Measurements from ENCODE around the gene LY6G6F. TPM values are rescaled to one million over a fixed set of nuclear protein-coding genes. Genes with fewer than 3 reads are reported as not detected.

The LY6G6F gene
- total RNA-seq, 2 donors from 2014 or later: not detected

DNA sequence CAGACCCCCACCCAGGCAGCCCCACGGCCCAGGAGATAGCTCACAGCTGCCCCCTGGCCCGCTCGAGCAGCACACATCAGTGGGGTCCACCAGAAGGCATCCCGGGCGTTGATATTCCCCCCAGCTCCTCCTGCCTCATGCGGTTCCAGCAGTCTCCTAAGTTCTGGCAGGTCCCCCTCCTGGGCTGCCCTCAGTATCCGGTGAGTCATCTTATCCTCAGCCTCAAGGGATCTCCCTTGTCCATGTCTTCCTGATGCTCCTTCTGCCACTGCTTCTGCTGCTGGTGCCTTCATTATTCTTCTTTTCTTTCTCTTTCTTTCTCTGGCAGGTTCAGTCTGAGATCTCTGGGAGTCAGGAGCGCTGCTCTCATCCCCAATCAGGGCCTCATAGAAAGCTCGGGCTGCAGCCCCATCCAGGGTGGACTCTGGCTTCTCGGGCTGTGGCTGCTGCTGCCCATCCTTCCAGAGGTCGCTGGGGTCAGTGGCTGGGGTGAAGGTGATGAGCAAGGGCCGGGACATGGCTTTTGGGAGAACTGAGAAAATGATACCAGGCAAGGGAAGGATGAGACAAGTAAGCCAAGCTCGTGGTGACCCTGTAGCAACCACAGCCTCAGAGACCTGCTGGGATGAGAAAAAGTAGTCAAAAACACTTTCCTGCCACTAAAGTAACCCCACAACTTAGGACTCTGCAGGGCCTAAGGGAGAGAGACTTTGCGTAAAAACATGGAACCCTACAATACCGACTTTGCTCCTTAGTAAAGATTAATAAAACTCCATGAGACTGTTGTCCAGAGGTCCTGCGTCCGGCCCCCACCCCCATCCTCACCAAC, 42.5 kb upstream of the LY6G6F start:
- Mint-ChIP-seq H3K4me1 (peaks cover 37% of the 10 kb centered on the region), H3K27me3 (ENCODE audit: insufficient read depth) (no peaks in the 10 kb centered on the region), H3K27ac (peak overlapping the region; percentile 99), H3K4me3 (peak overlapping the region; percentile 97), H3K36me3 (ENCODE audit: low read depth) (peaks cover 50% of the 10 kb centered on the region), H3K9me3 (no peaks in the 10 kb centered on the region)
- TF ChIP-seq, protein P1, sequence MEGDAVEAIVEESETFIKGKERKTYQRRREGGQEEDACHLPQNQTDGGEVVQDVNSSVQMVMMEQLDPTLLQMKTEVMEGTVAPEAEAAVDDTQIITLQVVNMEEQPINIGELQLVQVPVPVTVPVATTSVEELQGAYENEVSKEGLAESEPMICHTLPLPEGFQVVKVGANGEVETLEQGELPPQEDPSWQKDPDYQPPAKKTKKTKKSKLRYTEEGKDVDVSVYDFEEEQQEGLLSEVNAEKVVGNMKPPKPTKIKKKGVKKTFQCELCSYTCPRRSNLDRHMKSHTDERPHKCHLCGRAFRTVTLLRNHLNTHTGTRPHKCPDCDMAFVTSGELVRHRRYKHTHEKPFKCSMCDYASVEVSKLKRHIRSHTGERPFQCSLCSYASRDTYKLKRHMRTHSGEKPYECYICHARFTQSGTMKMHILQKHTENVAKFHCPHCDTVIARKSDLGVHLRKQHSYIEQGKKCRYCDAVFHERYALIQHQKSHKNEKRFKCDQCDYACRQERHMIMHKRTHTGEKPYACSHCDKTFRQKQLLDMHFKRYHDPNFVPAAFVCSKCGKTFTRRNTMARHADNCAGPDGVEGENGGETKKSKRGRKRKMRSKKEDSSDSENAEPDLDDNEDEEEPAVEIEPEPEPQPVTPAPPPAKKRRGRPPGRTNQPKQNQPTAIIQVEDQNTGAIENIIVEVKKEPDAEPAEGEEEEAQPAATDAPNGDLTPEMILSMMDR (conservative IDR thresholded peaks at IDR 0.05): no peak
- peak; percentile 64 for DNase-seq
- no peaks in the 10 kb centered on the region for H3K27me3 ChIP-seq (ENCODE audit: control insufficient read depth, insufficient read depth, low read length, poor library complexity, severe bottlenecking)
- H3K9ac ChIP-seq (ENCODE audit: extremely low read depth, low read length, poor library complexity, severe bottlenecking): peak overlapping the region; percentile 86
- WGBS, 2 experiments (ENCODE audit: insufficient coverage in 1 of 2, insufficient read length in 1 of 2): 44 to 47% methylated on average over 8 to 17 of the region's 17 CpGs
- H3K4me1 ChIP-seq (ENCODE audit: control insufficient read depth, insufficient read depth, low read length): peaks cover 7% of the 10 kb centered on the region
- peaks cover 46% of the 10 kb centered on the region for H3K36me3 ChIP-seq (ENCODE audit: control insufficient read depth, insufficient read depth, low read length)
- no peaks in the 10 kb centered on the region for H3K9me3 ChIP-seq (ENCODE audit: control insufficient read depth, low read length)
- peak overlapping the region; percentile 96 for H3K4me3 ChIP-seq (ENCODE audit: low read length)
- peak overlapping the region; percentile 86 for H3K27ac ChIP-seq (ENCODE audit: low read depth, low read length)

DNA sequence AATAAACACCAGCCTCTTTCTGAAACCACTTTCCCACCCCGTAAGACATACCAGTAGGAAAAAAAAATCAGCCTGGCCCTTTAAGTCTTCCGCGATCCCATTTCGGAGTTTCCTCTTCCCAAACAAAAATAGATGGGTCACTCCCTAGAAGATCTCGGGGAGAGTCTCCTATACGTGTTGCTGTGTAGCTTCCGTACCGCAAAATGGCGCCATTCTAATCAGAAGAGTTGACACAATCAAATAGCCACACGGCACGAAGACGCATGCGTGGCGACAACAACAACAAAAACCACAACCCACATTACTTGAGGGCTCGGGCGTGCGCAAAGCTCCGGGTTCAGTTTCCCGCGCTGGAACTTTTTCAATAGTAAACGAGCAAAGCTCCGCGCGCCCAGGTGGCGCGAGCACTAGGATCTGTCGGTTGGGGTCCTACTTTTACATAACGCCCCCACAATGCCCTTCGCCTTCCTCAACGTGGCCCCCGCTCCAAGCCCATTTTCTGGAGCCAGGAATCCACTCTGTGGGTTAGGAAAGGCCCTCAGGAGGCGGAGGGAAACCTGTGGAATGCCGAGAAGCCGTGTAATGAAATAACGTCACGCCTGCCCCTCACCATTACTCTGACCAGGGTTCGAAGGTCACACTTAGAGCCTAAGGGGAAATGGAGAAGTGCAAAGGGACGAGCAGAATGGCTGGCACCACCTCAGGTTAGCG, 41.7 kb upstream of the LY6G6F start, which contains the start of gene GPANK1:
Gene GPANK1, minus strand, starts transcription at position 208 of the 711 bp plus-strand sequence. CDS start 519 bp downstream, outside the sequence.
- Histone ChIP-seq H3K27ac (ENCODE audit: low read depth, low read length) (peak within 1 kb of the TSS; percentile 86), H3K27me3 (ENCODE audit: control insufficient read depth, insufficient read depth, low read length, poor library complexity, severe bottlenecking) (no peaks in the 10 kb centered on the region), H3K4me1 (ENCODE audit: control insufficient read depth, insufficient read depth, low read length) (peaks cover 3% of the 10 kb centered on the region), H3K9ac (ENCODE audit: extremely low read depth, low read length, poor library complexity, severe bottlenecking) (peak within 1 kb of the TSS; percentile 86), H3K4me3 (ENCODE audit: low read length) (peak within 1 kb of the TSS; percentile 96), H3K9me3 (ENCODE audit: control insufficient read depth, low read length) (no peaks in the 10 kb centered on the region), H3K36me3 (ENCODE audit: control insufficient read depth, insufficient read depth, low read length) (peaks cover 53% of the 10 kb centered on the region)
- H3K36me3 Mint-ChIP-seq (ENCODE audit: low read depth): peaks cover 58% of the 10 kb centered on the region
- DNase-seq: peak; percentile 89
- TF ChIP-seq, protein P1 (conservative IDR thresholded peaks at IDR 0.05): no peak
- peak within 1 kb of the TSS; percentile 99 for H3K27ac Mint-ChIP-seq
- WGBS, 2 experiments (ENCODE audit: insufficient coverage in 1 of 2, insufficient read length in 1 of 2): 0% methylated on average over 25 to 39 of the region's 39 CpGs
- H3K4me3 Mint-ChIP-seq: peak within 1 kb of the TSS; percentile 97
- no peaks in the 10 kb centered on the region for H3K9me3 Mint-ChIP-seq
- no peaks in the 10 kb centered on the region for H3K27me3 Mint-ChIP-seq (ENCODE audit: insufficient read depth)
- peaks cover 32% of the 10 kb centered on the region for H3K4me1 Mint-ChIP-seq

DNA sequence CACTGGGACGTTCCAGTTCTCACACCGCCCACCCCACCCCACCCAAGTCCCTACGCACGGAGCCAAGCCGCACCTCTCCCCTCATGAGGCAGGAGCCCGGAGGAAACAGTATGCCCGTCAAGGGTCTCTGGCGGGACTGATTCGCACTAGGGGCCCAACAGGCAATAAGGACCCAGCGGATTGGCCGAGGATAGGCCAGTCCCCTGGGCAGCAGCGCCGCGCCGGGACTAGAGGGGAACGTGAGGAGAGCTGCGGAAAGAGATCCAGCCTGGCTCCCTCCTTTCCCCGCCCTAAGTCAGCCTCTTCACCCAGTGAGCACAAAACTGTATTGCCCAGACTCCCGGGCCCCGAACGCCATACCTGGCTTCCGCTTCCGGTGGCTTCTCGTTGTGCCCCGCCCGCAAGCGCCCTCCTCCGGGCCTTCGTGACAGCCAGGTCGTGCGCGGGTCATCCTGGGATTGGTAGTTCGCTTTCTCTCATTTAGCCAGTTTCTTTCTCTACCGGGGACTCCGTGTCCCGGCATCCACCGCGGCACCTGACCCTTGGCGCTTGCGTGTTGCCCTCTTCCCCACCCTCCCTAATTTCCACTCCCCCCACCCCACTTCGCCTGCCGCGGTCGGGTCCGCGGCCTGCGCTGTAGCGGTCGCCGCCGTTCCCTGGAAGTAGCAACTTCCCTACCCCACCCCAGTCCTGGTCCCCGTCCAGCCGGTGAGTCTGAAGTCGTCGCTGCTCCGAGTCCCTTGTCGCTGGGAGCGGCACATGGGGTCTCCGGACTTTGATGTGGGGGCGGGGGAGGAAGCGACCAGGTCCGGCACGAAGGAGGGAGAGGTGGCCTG, 40.9 kb upstream of the LY6G6F start, which contains the start of gene CSNK2B:
Gene CSNK2B, plus strand, starts transcription at position 580 of the 836 bp plus-strand sequence. CDS start 752 bp downstream, outside the sequence.
- no peaks in the 10 kb centered on the region for H3K27me3 ChIP-seq (ENCODE audit: control insufficient read depth, insufficient read depth, low read length, poor library complexity, severe bottlenecking)
- H3K9me3 ChIP-seq (ENCODE audit: control insufficient read depth, low read length): no peaks in the 10 kb centered on the region
- H3K4me3 ChIP-seq (ENCODE audit: low read length): peak within 1 kb of the TSS; percentile 96
- peaks cover 61% of the 10 kb centered on the region for H3K36me3 ChIP-seq (ENCODE audit: control insufficient read depth, insufficient read depth, low read length)
- peak within 1 kb of the TSS; percentile 86 for H3K27ac ChIP-seq (ENCODE audit: low read depth, low read length)
- 0 to 1% methylated on average over 21 to 63 of the region's 63 CpGs for WGBS, 2 experiments (ENCODE audit: insufficient coverage in 1 of 2, insufficient read length in 1 of 2)
- Mint-ChIP-seq H3K27ac (peak within 1 kb of the TSS; percentile 99), H3K4me1 (peaks cover 29% of the 10 kb centered on the region), H3K27me3 (ENCODE audit: insufficient read depth) (no peaks in the 10 kb centered on the region), H3K9me3 (no peaks in the 10 kb centered on the region), H3K36me3 (ENCODE audit: low read depth) (peaks cover 66% of the 10 kb centered on the region), H3K4me3 (peak within 1 kb of the TSS; percentile 97)
- DNase-seq: peak; percentile 99
- TF ChIP-seq, protein P1 (conservative IDR thresholded peaks at IDR 0.05): no peak
- peak within 1 kb of the TSS; percentile 86 for H3K9ac ChIP-seq (ENCODE audit: extremely low read depth, low read length, poor library complexity, severe bottlenecking)
- peaks cover 3% of the 10 kb centered on the region for H3K4me1 ChIP-seq (ENCODE audit: control insufficient read depth, insufficient read depth, low read length)

All from endodermal cell (in vitro differentiated cells).